SKM-1 (cell line): ENCODE data around the gene ZBTB5.
"Not testable (repeated sequence)": the region's sequence is repeated elsewhere in the genome, so short reads cannot be mapped to it uniquely, and the experiment has no call there.

Source experiments
- DNase-seq: peaks from one replicate; lab custom pipeline; 2025; ENCODE audit not compliant: unreplicated experiment; lab: John Stamatoyannopoulos, UW

ZBTB5 gene

DNA sequence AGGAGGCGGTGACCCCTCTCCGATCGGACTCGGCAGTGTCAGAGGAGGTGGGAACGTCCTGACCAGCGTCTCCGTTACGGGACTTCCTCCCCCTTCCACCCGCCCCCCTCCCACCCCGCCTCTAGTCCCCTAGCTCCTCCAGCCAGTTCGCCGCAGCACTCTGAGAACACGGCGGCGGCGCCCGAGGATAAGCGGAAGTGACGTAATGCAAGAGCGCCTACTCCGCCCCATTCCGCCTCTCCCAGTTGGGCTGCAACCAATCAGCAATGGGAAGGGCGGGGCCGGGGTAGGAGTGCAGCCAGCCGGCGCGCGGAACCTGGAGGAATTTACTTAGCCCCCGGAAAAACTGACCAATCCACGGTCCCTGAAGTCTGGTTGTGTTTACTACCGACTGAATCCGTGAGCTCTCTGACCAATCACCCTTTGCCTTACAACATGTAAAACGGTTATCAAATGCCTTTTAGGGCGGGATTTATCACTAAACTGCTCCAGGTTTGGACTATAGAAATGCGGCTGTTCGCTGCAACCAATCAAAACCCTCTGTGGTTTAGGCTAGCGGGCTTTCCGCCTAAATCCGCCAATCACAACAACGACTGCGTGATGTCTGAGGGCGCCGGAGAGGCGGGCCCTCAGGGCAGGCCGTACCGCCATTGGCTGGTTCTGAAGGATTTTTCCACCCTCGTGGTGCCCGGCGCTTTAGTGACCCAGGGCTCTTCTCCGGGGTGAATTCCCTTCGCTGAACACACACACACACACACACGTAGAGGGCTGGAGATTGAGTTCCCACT is at the start of gene ZBTB5:
ZBTB5 (minus strand) TSS at position 202 of the 788 bp plus-strand sequence. CDS start 22,899 bp downstream, outside the sequence.
- peak; percentile 97 for DNase-seq

GRCh38 chr9:37514999-37515398 is 49.7 kb upstream of the ZBTB5 start:
- DNase-seq: no peak

GRCh38 chr9:37514415-37514814 is 49.2 kb upstream of the ZBTB5 start:
- DNase-seq: not testable (repeated sequence)

DNA sequence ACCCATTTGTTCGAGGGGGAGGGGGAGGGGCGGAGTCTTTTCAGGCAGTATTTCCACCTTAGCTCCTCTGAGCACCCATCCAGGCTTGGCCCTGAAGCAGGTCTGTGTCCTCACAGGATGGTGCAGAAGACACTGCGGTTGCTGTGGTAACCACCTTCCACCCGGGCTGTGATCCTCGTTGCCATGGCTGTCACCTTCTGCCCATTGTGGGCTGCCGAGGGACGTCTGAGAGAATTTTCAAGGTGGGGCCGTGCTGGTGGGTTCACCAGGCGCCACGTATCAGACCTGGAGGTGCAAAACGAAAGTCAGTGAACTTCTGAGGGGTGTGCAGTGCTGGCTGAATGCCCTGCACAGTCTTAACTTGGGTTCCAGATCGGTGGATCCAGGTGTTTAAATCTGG is 47.2 kb upstream of the ZBTB5 start:
- no peak for DNase-seq

- DNase-seq: no peak
Measured at GRCh38 chr9:37511016-37512010, 46.1 kb upstream of the ZBTB5 start.

- DNase-seq: not testable (repeated sequence)
Measured at GRCh38 chr9:37510053-37510452, 44.8 kb upstream of the ZBTB5 start.

GRCh38 chr9:37509536-37509935 is 44.3 kb upstream of the ZBTB5 start:
- DNase-seq: no peak

DNA sequence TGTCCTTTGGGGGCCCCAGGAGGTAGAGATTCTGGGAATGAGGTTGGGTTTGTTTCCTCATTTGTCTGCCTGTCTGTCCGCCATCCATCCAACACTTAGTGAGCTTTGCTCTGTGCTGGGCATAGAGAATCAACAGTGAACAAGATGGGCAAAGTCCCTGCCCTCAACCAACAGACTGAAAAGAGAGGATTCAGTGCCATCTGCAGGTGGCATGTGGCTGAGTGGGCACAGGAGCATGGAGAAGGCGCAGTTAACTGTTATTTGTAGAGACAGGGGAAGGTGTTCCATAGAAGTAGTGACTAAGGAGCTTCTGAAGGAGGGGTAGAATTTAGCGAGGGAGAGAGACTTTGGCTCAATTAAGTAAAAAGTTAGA is 43.6 kb upstream of the ZBTB5 start:
- no peak for DNase-seq

GRCh38 chr9:37508135-37508833 is 43.0 kb upstream of the ZBTB5 start:
- no peak for DNase-seq

GRCh38 chr9:37507566-37508134 is 42.4 kb upstream of the ZBTB5 start:
- DNase-seq: no peak

DNA sequence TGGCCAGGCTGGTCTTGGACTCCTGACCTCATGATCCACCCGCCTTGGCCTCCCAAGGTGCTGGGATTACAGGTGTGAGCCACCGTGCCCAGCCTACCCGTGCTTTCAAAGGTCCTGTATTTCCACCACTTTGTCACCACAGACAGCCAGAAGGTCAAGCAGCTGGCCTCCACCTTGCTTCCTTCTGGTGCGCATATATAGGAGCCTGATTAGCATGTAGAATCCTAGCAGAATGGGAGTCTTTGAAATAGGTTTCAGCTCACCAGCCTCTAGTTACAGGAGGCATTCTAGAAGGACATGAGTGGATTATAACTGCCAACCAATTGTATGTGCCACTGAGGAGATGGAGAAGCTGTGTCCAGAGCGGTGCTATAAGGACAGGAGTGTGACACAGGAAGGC is 39.4 kb upstream of the ZBTB5 start:
- DNase-seq: no peak

- DNase-seq: no peak
Measured at GRCh38 chr9:37503736-37504135, 38.5 kb upstream of the ZBTB5 start.

GRCh38 chr9:37501957-37502596 is 36.8 kb upstream of the ZBTB5 start:
- DNase-seq: no peak

- no peak for DNase-seq
Measured at GRCh38 chr9:37499297-37499696, 34.0 kb upstream of the ZBTB5 start.

- DNase-seq: no peak
Measured at GRCh38 chr9:37498457-37498856, 33.2 kb upstream of the ZBTB5 start.

- no peak for DNase-seq
Measured at GRCh38 chr9:37497320-37497719, 32.1 kb upstream of the ZBTB5 start.

DNA sequence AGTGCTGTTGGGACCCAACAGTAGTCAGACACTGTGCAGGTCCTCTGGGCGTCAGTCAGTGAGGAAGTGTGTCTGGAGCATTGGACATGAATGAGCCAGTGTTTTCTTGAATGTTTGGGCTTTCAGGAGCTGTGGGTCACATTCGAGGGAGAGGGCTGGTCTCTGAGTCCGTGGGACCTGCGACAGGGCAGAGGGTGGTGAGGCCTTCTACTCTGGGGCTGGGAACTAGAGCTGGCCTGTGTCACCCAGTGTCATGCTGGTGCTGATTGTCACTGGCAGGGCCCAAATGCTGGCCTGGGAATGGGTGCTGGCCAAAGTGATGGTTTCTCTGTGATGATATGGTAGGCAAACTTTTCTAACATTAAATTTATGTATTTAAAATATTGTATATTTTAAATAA is 30.8 kb upstream of the ZBTB5 start:
- no peak for DNase-seq

GRCh38 chr9:37495571-37495970 is 30.3 kb upstream of the ZBTB5 start:
- DNase-seq: no peak

- no peak for DNase-seq
Measured at GRCh38 chr9:37491939-37492338, 26.7 kb upstream of the ZBTB5 start.
